Trophoblast cell (in vitro differentiated cells and primary cell): ENCODE data around the gene GUCY1A1.

Experiments used
- DNase-seq, 2 donors: peaks; one replicate each; pipeline ENCODE4 v3.0.0-alpha.2; 2016
- H2AFZ ChIP-seq: 2 replicates; pipeline ENCODE4 v1.6.1; 2013; ENCODE audit warnings: low read length, moderate library complexity, mild to moderate bottlenecking; ENCODE audit not compliant: insufficient read depth, poor library complexity
- H2AK5ac ChIP-seq: 2 replicates; pipeline ENCODE4 v1.6.1; 2013; ENCODE audit warnings: mild to moderate bottlenecking, low read length
- H2BK120ac ChIP-seq: 2 replicates; pipeline ENCODE4 v1.6.1; 2013; ENCODE audit warnings: low read length, mild to moderate bottlenecking, moderate library complexity; ENCODE audit not compliant: insufficient read depth, poor library complexity
- H2BK12ac ChIP-seq: 2 replicates; pipeline ENCODE4 v1.6.1; 2013; ENCODE audit warnings: mild to moderate bottlenecking, low read length, moderate library complexity
- H2BK5ac ChIP-seq: 2 replicates; pipeline ENCODE4 v1.6.1; 2013; ENCODE audit warnings: low read length, low read depth, moderate library complexity, mild to moderate bottlenecking; ENCODE audit not compliant: poor library complexity
- H3K14ac ChIP-seq: 2 replicates; pipeline ENCODE4 v1.6.1; 2013; ENCODE audit warnings: mild to moderate bottlenecking, low read length
- H3K18ac ChIP-seq: 2 replicates; pipeline ENCODE4 v1.6.1; 2013; ENCODE audit warnings: mild to moderate bottlenecking, low read length
- H3K23ac ChIP-seq: 2 replicates; pipeline ENCODE4 v1.6.1; 2013; ENCODE audit warnings: low read length
- H3K27ac ChIP-seq: 2 replicates; pipeline ENCODE4 v1.5.1; 2013; ENCODE audit warnings: low read depth, mild to moderate bottlenecking, inconsistent platforms, low read length, moderate library complexity
- H3K27me3 ChIP-seq: 2 replicates; pipeline ENCODE4 v1.6.1; 2013; ENCODE audit warnings: inconsistent platforms, mild to moderate bottlenecking, low read length, moderate library complexity; ENCODE audit not compliant: insufficient read depth
- H3K36me3 ChIP-seq, 2 experiments: 1 replicate in 1 of 2; 2 replicates in 1 of 2; pipeline ENCODE4 v1.6.1; 2013; ENCODE audit warnings: low read length in 2 of 2, mild to moderate bottlenecking in 2 of 2, moderate library complexity in 1 of 2; ENCODE audit not compliant: insufficient read depth in 2 of 2, control insufficient read depth in 1 of 2
- H3K4ac ChIP-seq: 2 replicates; pipeline ENCODE4 v1.6.1; 2013; ENCODE audit warnings: low read depth, mild to moderate bottlenecking, low read length, moderate library complexity
- H3K4me1 ChIP-seq, 2 experiments: 1 replicate in 1 of 2; 2 replicates in 1 of 2; pipeline ENCODE4 v1.6.1; 2013; ENCODE audit warnings: low read length in 2 of 2, mild to moderate bottlenecking in 2 of 2, moderate library complexity in 1 of 2; ENCODE audit not compliant: insufficient read depth in 2 of 2, control insufficient read depth in 1 of 2
- H3K4me2 ChIP-seq: 2 replicates; pipeline ENCODE4 v1.6.1; 2013; ENCODE audit warnings: inconsistent platforms, mild to moderate bottlenecking, low read length, moderate library complexity
- H3K4me3 ChIP-seq: 2 replicates; pipeline ENCODE4 v1.5.1; 2013; ENCODE audit warnings: mild to moderate bottlenecking, low read depth, low read length, inconsistent platforms
- H3K79me1 ChIP-seq: one replicate; pipeline ENCODE4 v1.6.1; 2013; ENCODE audit warnings: low read length
- H3K79me2 ChIP-seq: 2 replicates; pipeline ENCODE4 v1.6.1; 2013; ENCODE audit warnings: low read length, mild to moderate bottlenecking; ENCODE audit not compliant: control insufficient read depth, insufficient read depth, poor library complexity
- H3K9ac ChIP-seq: 2 replicates; pipeline ENCODE4 v1.6.1; 2013; ENCODE audit warnings: mild to moderate bottlenecking, low read length
- H3K9me3 ChIP-seq: 2 replicates; pipeline ENCODE4 v1.6.1; 2013; ENCODE audit warnings: low read depth, mild to moderate bottlenecking, control low read depth, inconsistent platforms, low read length; ENCODE audit not compliant: insufficient read depth
- H4K12ac ChIP-seq: 2 replicates; pipeline ENCODE4 v1.6.1; 2013; ENCODE audit warnings: low read depth, mild to moderate bottlenecking, low read length, moderate library complexity
- H4K8ac ChIP-seq: 2 replicates; pipeline ENCODE4 v1.6.1; 2013; ENCODE audit warnings: low read depth, mild to moderate bottlenecking, low read length, moderate library complexity
- H4K91ac ChIP-seq: one replicate; pipeline ENCODE4 v1.6.1; 2013; ENCODE audit warnings: low read depth, mild to moderate bottlenecking, low read length, moderate library complexity
- WGBS: extraction: QIAGEN DNeasy Blood & Tissue Kit; methylation state at CpG from one replicate; pipeline ENCODE4 v1.1.7; 2013; ENCODE audit warnings: missing lambda C conversion rate; ENCODE audit not compliant: insufficient read length, insufficient coverage; ENCODE audit errors: extremely low coverage; 5-methylcytosine and 5-hydroxymethylcytosine counted together

GUCY1A1 gene

GRCh38 chr4:155688211-155688610 lies 21.6 kb downstream of the GUCY1A1 start:
- no peak overlapping the region for H2BK12ac ChIP-seq
- H3K36me3 ChIP-seq: no peaks in the 10 kb centered on the region
- H4K8ac ChIP-seq: no peak overlapping the region
- H3K18ac ChIP-seq: no peak overlapping the region
- WGBS: no CpG with 5 or more reads among the region's 1 CpG
- H2AFZ ChIP-seq: no peak overlapping the region
- no peak overlapping the region for H2BK120ac ChIP-seq
- no peak overlapping the region for H2AK5ac ChIP-seq
- peaks cover 2% of the 10 kb centered on the region for H3K79me1 ChIP-seq
- no peak overlapping the region for H4K91ac ChIP-seq
- DNase-seq: no peak
- no peak overlapping the region for H3K4me3 ChIP-seq
- H3K14ac ChIP-seq: no peak overlapping the region
- H3K4me2 ChIP-seq: no peak overlapping the region
- H4K12ac ChIP-seq: no peak overlapping the region
- H3K27ac ChIP-seq: no peak overlapping the region
- no peak overlapping the region for H3K23ac ChIP-seq
- no peaks in the 10 kb centered on the region for H3K27me3 ChIP-seq
- H3K9me3 ChIP-seq: no peaks in the 10 kb centered on the region
- H3K4ac ChIP-seq: no peak overlapping the region
- H2BK5ac ChIP-seq: no peak overlapping the region
- H3K9ac ChIP-seq: no peak overlapping the region
- no peaks in the 10 kb centered on the region for H3K79me2 ChIP-seq
- no peaks in the 10 kb centered on the region for H3K4me1 ChIP-seq

- no CpG with 5 or more reads among the region's 2 CpGs for WGBS
- Histone ChIP-seq H3K4ac (no peak overlapping the region), H2AFZ (no peak overlapping the region), H4K12ac (no peak overlapping the region), H3K23ac (no peak overlapping the region), H3K18ac (no peak overlapping the region), H3K36me3 (no peaks in the 10 kb centered on the region), H3K4me3 (no peak overlapping the region), H4K91ac (no peak overlapping the region), H3K9me3 (no peaks in the 10 kb centered on the region), H3K4me2 (no peak overlapping the region), H2BK120ac (no peak overlapping the region), H3K14ac (no peak overlapping the region), H3K9ac (no peak overlapping the region), H2AK5ac (no peak overlapping the region), H3K79me1 (peaks cover 2% of the 10 kb centered on the region), H2BK12ac (no peak overlapping the region), H3K27me3 (no peaks in the 10 kb centered on the region), H3K27ac (no peak overlapping the region), H2BK5ac (no peak overlapping the region), H3K4me1 (no peaks in the 10 kb centered on the region), H4K8ac (no peak overlapping the region), H3K79me2 (no peaks in the 10 kb centered on the region)
- DNase-seq: no peak
These were observed 22.2 kb downstream of the GUCY1A1 start for GRCh38 chr4:155688860-155689259.

DNA sequence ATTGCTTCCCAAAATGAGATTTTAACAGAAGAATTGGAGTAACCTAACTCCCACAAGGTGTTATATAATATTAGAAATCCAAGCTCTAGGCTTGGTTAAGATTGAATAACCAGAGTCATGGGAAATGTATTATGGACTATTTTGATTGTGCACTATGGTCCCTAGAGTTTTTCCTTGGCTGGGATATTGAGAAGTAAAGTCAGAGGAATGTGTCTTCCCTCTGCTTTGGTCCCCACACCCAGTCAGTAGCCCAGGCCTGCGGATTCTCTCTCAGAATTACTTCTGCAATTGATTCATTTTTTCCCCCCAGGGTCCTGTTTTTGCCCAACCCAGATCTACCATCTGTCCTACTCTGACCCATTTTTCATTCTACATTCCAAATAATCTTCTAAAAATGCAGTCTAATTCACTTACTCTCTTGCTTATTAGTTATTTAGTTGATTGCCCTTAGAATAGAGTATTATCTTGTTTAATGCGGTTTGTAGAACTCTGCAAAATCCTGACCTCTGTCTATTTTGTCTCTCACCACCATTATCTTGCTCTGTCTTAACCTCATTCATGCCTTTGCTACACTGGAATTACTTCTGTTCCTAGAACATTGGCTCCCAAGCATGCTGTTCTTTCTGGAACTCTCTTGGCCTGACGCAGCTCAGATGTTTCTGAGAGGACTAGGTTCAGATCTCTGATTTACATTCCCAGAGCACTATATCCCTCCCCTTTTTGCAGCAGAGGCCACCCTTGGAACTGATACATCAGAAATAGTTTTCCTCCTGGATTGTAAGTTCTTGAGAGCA lies 23.6 kb downstream of the GUCY1A1 start:
- Histone ChIP-seq H2BK12ac (no peak overlapping the region), H3K14ac (no peak overlapping the region), H3K18ac (no peak overlapping the region), H3K4me2 (no peak overlapping the region), H3K27ac (no peak overlapping the region), H3K9ac (no peak overlapping the region), H2AK5ac (no peak overlapping the region), H3K9me3 (no peaks in the 10 kb centered on the region), H3K79me1 (peaks cover 2% of the 10 kb centered on the region), H4K12ac (no peak overlapping the region), H3K27me3 (no peaks in the 10 kb centered on the region), H3K23ac (no peak overlapping the region), H3K36me3 (no peaks in the 10 kb centered on the region), H2BK5ac (no peak overlapping the region), H2BK120ac (no peak overlapping the region), H3K79me2 (no peaks in the 10 kb centered on the region), H3K4me1 (no peaks in the 10 kb centered on the region), H3K4me3 (no peak overlapping the region), H3K4ac (no peak overlapping the region), H4K8ac (no peak overlapping the region), H4K91ac (no peak overlapping the region), H2AFZ (no peak overlapping the region)
- no CpG with 5 or more reads among the region's 3 CpGs for WGBS
- no peak for DNase-seq

GRCh38 chr4:155692361-155692760 lies 25.7 kb downstream of the GUCY1A1 start:
- H3K14ac ChIP-seq: no peak overlapping the region
- H2BK5ac ChIP-seq: no peak overlapping the region
- no peaks in the 10 kb centered on the region for H3K4me1 ChIP-seq
- H3K18ac ChIP-seq: no peak overlapping the region
- H2AK5ac ChIP-seq: no peak overlapping the region
- peaks cover 0 to 4% of the 10 kb centered on the region in 2 experiments for H3K36me3 ChIP-seq
- H4K8ac ChIP-seq: no peak overlapping the region
- H3K4me2 ChIP-seq: no peak overlapping the region
- no peak for DNase-seq
- H3K9ac ChIP-seq: no peak overlapping the region
- no CpG with 5 or more reads among the region's 1 CpG for WGBS
- H3K79me1 ChIP-seq: peaks cover 2% of the 10 kb centered on the region
- H2AFZ ChIP-seq: no peak overlapping the region
- H3K27ac ChIP-seq: no peak overlapping the region
- no peak overlapping the region for H4K12ac ChIP-seq
- H3K4ac ChIP-seq: no peak overlapping the region
- no peak overlapping the region for H3K4me3 ChIP-seq
- H4K91ac ChIP-seq: no peak overlapping the region
- H2BK12ac ChIP-seq: no peak overlapping the region
- no peaks in the 10 kb centered on the region for H3K79me2 ChIP-seq
- no peak overlapping the region for H3K23ac ChIP-seq
- no peaks in the 10 kb centered on the region for H3K9me3 ChIP-seq
- H3K27me3 ChIP-seq: no peaks in the 10 kb centered on the region
- no peak overlapping the region for H2BK120ac ChIP-seq
